Sciatic nerve (tissue), 2 donors: ENCODE measurements around the gene CACNA1F. TPM values are rescaled to one million over a fixed set of nuclear protein-coding genes. Genes with fewer than 3 reads are reported as not detected.

Source experiments
- ATAC-seq: fragments of 200-7000 bp; cut with Tn5 transposase; one replicate; pipeline ENCODE4 v1.9.1; 2020; ENCODE audit warnings: mild to moderate bottlenecking, moderate library complexity
- DNase-seq: peaks from one replicate; pipeline ENCODE4 v3.0.0-alpha.2; 2020; ENCODE audit warnings: low spot score
- intact Hi-C: fragments of 100-400 bp; cut with DNase I; formaldehyde crosslinking; loops from one replicate; pipeline ENCODE4 v1.14.2; 2022
- total RNA-seq: library from RNA; stranded (reverse); fragmentation: NEBNext Ultra II Directional; extraction: Animal tissue kit (Norgen Biotek cat#: 25700); gene quantifications from one replicate; pipeline ENCODE4 v1.2.1, GENCODE V29; 2021
- donor health status: DM: no; HTN: no; CAD: no.
- donor health status: DM: no; HTN: no; CAD: no.

Gene CACNA1F
- total RNA-seq, 1 donor from 2014 or later: 0.22 TPM

DNA sequence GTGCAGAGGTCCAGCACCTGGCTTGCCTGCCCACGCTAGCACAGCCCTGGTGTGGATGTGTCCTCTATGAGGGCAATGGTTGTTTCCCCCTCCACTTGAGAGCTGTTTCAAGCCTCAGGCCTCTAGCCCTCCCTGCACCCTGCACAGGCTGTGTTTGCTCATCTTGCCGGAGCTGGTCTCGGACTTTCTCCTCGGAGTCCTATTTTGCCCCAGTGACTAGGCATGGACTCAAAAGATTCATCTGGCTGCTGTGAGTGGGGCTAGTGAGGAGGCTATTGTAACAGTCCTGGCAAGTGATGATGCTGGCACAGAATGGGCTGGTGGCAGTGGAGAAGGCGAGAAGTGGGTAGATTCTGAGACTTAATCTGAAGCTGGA is 25.6 kb upstream of the CACNA1F start:
- no peak for DNase-seq
- intact Hi-C loops: no loop called here
- no peak for ATAC-seq

DNA sequence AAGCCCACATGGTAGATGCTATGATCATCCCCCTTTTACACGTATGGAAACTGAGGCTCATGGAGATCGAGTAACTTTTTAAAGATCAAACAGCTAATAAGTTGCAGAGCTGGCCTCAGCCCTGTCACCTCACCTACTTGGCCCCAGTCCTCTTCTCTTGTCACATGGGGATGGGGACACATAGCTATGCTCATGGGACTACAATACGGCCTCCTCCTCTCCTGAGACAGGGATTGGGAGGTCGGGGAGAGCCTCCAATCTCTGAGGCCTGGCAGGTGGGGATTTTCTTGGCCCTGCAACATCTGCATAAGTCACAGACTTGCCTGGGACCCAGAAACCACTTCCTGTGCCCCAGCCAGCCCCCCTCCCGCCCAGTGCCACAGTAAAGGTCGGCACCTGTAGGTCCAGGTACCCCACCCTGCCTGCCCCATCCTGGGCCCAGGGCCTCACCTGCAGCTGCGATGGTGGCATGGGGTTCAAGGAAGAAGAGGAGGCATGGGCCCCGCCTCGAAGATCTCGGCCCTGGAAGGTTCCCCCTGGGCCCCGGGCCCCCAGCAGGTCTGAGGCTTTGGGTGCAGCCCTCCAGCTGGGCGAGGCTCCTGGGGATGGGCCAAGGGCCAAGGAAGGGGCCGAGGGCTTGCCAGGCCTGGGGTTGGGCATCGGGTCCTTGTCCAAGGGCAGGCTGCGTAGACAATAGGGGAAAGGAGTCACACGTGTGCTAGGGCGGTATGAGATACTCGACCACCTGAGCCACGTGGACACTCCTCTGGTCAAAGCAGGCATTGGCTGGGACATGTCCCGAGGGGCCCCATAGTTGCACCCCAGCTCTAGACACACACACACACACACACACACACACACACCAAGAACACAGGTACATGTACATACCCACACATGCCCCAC is 25.0 kb upstream of the CACNA1F start:
- DNase-seq: no peak
- intact Hi-C loops: no loop called here
- ATAC-seq: no peak

DNA sequence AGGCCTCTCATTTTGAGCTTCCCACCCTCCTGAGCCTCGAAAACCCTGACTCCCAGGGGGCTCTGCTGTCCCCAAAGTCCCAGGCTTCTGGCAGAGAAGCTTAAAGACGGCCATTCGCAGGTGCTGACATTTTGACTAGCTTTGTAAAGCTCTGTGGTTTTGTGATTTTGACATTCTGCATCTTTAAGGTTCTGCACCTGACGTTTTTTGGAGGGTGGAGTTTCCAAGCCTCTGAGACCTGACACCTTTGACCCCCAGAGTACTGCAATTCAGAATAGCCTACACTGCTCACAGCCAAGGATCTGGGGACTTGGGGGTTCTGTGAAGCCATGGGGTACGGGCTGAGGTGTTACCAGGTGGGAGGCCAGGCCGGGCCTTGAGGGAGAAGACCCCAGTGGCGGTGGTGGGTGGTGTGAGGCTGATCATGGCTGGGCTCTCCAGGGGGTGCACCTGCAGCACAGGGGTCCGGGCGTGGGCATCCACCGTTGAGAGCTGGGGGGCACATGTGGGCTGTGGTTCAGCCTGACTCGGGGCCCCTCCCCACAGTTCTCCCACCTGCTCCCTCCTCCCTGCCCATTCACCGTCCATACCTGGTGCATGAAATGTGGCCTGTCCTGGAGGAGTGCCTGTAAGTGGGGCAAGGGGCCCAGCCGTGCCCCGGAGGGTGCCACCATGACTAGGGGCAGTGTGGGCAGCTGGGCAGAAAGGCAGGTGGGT is 24.1 kb upstream of the CACNA1F start:
- DNase-seq (no peak), ATAC-seq (no peak)
- intact Hi-C loops: no loop called here

DNA sequence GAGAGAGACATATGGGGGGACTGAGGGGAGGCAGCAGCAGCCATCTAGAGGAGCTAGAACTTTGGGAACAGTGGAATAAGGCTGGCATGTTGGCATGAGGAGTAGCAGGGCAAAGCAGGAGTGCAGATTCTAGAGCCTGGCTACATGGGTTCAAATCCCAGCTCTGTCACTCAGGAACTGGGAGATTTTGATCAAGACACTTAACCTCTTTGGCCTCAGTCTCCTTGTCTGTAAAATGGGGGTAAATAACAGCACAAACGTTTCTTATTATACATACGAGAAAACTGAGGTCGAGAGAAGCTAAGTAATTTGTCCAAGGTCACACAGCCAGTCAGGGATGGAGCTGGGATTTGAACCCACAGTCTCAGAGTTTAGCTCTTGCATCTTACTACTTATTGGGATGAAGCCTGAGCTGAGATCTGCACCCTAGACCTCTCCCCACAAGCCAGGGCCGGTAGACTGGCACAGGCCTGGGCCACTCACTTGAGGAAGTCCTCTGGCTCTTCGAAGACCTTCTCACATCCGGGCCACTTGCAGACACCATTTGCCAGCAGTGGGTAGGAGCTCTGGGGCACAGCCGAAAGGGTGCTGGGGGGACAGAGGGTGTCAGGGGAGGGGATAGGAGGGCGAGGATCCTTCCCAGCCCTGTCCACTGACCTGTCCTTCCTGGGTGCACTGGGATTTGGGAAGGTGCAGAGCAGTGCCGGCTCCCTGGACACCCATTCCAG is 23.3 kb upstream of the CACNA1F start:
- ATAC-seq: no peak
- DNase-seq: no peak
- intact Hi-C loops: no loop called here

DNA sequence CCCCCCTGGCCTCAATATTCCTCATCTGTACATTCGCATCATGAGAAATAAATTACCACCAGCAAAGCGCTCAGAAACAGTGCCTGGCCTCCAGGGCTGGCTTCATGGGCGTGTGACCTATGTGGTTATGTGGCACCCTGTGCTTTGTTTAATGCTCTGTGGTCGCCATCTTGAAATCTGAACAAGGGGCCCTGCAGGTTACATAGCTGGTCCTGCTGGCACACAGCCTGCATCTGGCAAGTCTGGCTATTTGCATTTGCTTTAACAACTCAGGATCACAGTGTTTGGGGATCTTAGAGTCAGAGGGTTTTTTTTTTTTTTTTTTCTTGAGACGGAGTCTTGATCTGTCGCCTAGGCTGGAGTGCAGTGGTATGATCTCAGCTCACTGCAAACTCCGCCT is 21.5 kb upstream of the CACNA1F start:
- intact Hi-C loops: no loop called here
- DNase-seq (no peak), ATAC-seq (no peak)

DNA sequence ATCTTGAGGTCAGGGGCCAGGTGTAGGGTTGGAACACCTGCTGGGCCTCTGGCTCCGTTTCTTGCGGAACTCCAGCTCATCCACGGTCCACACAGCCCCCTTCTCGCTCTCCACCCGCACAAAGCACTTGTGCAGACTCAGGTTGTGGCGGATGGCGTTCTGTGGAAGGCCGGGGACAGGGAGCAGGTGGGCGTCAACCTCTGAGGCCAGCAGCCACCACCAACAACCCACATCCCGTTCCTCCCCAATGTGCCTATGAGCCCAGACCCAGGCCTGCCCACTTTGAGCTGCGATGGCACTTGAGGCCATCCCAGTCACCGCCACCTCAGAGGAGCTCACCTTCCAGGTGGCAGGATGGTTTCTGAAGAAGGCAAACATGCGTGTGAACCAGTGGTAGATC is 18.2 kb upstream of the CACNA1F start:
- DNase-seq (no peak), ATAC-seq (no peak)
- intact Hi-C loops: no loop called here

DNA sequence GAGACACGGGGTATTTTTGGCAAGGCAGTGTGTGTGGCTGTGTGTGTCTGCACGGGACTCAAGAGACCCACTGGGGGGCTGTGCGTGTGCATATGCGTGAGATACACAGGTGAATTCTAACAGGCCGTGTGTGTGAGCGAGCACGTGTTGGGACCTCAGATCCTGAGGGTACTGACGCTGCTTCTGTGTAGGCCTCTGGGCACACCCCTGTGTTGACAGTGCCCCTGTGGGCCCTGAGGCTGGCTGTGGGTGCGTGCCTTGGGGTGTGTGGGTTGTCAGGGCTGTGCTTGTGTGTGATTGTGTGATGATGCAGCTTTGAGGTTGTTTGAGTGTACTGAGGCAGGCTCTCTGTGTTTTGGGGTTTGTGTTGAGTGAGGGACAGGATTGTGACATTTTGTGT is 17.4 kb upstream of the CACNA1F start:
- ATAC-seq: no peak
- DNase-seq: no peak
- intact Hi-C loops: no loop called here

DNA sequence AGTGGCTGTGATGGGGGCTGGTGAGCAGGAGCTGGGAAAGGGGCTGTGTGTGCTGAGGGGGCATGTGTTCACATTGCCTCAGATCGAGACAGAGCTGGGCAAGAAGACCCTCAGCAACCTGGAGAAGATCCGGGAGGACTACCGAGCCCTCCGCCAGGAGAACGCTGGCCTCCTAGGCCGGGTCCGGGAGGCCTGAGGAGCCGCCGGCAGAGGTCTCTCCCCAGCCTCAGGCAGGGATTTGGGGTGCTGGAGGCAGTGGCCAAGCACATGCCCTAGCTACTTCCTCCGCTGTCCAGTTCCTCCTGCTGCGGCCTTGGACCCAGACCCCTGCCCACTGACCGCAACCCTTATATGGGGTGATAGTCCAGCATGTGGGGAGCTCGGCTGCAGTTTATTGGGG is 16.9 kb upstream of the CACNA1F start:
- ATAC-seq: no peak
- intact Hi-C loops: no loop called here
- no peak for DNase-seq

DNA sequence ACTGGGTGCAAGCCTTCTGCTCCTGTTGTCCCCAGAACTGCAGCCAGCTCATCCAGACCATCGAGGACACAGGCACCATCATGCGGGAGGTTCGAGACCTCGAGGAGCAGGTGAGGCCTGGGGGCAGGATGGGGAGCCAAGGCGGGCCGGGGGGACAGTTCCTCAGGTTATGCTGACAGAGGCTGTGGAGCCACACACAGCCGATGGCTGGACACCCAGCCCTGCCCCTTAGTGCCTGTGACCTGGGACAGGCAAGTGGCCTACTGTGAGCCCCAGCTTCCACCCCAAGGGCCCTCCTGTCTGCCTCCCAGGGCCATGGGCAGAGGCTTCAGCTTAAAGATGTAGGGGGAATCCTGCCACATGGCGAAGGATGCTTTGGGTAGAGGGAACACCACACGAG is 16.5 kb upstream of the CACNA1F start:
- intact Hi-C loops: no loop called here
- ATAC-seq (no peak), DNase-seq (no peak)

DNA sequence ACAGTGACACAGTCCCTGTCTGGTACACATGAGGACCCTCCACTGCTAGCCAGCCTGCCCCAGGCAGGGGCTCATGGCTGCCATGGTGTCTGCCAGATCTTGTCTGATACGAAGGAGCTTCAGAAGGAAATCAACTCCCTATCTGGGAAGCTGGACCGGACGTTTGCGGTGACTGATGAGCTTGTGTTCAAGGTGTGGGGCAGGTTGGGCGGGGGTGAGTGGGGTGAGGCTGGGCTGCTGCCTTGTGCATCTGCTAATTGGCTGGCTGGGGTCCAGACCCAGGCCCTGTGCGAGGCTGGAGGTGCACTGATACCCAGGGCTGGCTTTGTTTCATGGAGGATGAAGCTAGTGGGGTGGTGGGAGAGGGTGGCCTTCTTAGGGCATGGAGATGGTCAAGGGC is 15.9 kb upstream of the CACNA1F start:
- intact Hi-C loops: no loop called here
- no peak for DNase-seq

DNA sequence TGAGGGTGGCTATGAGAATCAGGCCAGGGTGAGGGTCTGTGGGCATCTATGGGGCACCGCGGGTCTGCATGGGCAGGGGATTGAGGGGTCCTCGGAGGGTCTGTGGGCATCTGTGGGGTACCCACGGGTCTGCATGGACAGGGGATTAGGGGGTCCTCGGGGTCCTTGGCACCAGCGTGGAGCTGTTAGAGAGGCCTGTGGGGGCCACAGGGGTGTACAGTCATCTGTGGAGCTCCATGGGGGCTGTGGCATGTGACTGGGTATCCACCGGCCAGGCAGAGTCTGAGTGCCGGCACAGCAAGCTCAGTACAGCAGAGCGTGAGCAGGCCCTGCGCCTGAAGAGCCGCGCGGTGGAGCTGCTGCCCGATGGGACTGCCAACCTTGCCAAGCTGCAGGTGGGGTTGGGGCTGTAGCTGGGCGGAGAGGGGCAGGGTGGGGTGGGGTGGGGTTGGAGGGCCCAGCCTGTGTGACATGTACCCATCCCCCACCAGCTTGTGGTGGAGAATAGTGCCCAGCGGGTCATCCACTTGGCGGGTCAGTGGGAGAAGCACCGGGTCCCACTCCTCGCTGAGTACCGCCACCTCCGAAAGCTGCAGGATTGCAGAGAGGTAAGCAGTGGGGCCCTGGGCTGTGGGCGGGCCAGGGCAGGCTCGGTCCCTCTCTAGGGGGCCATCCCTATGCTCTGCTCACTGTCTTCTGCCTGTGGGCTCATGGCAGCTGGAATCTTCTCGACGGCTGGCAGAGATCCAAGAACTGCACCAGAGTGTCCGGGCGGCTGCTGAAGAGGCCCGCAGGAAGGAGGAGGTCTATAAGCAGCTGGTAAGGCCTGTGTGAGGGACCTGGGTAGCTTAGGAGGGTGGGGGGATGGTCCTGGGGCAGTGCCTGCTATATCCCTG is 15.0 kb upstream of the CACNA1F start:
- DNase-seq (no peak), ATAC-seq (no peak)
- intact Hi-C loops: no loop called here

More for the DNA sequence above, 15.9 kb upstream of the CACNA1F start:
- no peak for ATAC-seq

DNA sequence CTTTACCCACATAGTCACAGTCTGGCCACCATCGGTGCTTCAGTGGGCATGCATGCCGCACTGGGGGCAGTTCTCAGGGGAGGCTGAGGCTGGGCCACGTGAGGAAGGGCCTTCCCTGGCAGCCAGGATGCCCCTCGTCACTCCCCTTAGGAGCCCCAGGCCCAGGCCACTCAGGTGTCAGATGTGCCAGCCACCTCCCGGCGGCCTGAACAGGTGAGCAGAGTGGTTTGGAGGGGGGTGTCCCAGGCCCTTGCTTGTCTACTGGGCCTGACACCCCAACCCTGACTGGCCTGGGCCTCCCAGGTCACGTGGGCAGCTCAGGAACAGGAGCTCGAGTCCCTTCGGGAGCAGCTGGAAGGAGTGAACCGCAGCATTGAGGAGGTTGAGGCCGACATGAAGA is 14.2 kb upstream of the CACNA1F start:
- DNase-seq: no peak
- intact Hi-C loops: no loop called here
- no peak for ATAC-seq

DNA sequence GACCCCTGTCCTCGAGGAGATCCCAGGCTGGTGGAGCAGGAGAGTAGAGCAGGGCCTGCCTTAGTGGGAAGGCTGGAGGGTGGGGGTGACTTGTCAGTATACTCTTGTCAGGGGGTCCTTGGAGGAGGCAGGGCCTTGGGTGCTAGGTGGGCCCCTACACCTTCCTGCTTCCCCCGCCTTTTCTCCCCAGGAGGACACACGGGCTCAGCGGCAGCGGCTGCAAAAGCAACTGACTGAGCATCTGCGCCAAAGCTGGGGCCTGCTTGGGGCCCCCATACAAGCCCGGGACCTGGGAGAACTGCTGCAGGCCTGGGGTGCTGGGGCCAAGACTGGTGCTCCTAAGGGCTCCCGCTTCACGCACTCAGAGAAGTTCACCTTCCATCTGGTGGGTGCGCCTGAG is 13.4 kb upstream of the CACNA1F start:
- no peak for DNase-seq
- intact Hi-C loops: no loop called here
- no peak for ATAC-seq

DNA sequence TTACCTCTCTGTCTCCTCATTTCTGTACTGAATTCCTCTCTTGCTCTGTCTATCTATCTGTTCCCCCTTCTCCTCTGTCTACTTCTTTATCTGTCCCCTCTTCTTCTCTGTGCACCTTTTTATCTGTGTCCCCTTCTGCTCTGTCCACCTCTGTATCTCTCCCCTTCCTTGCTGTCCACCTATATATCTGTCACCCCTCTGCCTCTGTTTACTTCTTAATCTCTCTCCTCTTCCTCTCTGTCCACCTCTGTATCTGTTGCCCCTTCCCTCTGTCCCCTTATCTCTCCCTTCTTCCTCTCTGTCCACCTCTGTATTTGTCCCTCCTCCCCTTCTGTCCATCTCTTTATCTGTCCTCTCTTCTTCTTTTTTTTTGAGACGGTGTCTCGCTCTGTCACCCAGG is 11.1 kb upstream of the CACNA1F start:
- DNase-seq (no peak), ATAC-seq (no peak)
- intact Hi-C loops: no loop called here

DNA sequence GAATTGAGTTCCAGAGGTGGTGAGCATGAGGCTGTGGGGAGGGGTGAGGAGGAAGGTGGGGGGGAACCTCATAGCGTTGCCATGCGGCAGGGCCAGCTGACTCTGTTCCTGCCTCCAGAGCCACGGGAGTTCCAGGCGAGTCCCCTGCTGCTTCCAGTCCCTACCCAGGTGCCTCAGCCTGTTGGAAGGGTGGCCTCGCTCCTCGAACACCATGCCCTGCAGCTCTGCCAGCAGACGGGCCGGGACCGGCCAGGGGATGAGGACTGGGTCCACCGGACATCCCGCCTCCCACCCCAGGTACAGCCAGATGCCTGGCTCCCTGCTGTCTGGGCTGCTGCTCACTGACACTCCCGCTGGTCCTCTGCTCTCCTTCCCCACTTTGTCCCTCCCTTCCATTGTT is 10.0 kb upstream of the CACNA1F start:
- no peak for DNase-seq
- no peak for ATAC-seq
- intact Hi-C loops: no loop called here

DNA sequence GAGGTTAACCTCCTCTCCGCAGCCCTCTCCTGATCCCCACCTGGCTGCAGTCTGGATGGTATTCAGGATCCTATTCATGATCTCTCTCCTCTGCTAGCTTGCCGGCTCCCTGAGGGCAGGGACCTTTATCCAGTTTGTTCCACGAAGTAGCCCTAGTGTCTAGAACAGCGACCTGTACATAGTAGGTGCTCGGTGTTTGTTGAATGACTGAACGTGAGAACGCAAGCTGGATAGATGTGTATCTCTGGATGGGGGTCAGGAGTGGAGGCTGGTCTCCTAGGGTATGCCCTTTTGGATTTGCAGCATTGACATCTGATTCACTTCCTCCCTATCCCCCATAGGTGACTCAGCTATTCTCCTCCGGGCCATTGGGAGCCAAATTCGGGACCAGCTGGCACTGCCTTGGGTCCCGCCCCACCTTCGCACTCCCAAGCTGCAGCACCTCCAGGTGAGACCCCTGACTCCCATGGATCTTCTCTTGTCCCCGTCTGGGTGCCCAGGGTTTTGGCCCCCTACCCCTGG is 9.5 kb upstream of the CACNA1F start:
- intact Hi-C loops: no loop called here
- DNase-seq (no peak), ATAC-seq (no peak)

DNA sequence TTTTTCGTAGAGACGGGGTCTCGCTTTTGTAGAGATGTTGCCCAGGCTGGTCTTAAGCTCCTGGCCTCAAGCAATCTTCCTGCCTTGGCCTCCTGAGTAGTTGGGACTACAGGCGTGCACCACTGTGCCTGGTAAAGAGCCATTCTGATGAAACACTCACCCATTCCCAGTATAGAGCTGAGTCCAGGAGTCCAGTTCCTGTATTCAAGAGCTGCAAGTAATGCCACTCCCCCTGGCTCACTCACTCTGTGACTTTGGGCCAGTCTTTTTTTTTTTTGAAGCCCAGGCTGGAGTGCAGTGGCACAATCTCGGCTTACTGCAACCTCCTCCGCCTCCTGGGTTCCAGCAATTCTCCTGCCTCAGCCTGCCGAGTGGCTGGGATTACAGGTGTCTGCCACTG is 5.6 kb upstream of the CACNA1F start:
- intact Hi-C loops: no loop called here
- ATAC-seq: no peak
- no peak for DNase-seq

DNA sequence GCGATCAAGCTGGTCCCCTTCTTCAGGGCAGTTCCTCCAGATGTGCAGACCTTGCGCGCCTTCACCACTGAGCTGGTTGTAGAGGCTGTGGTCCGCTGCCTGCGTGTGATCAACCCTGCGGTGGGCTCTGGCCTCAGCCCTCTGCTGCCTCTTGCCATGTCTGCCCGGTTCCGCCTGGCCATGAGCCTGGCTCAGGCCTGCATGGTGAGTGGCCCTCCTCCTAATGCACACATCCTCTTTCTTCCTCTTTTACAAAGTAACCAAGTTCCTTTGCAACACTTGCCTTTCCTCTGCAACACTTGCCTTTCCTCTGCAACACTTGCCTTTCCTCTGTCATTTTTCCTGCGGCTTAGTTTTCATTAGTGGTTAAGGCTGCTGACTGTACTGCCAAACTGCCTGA is 3.9 kb upstream of the CACNA1F start:
- DNase-seq (no peak), ATAC-seq (no peak)
- intact Hi-C loops: no loop called here
